Stimulated activated CD8-positive, alpha-beta memory T cell treated with anti-CD3 and anti-CD28 coated beads, Interleukin-15, amount 100 ng/mL, for 1 hour (primary cell): ENCODE data around the gene MGAT5.

Source experiments
- DNase-seq: peaks from one replicate; pipeline ENCODE4 v3.0.0-alpha.2; 2020; ENCODE audit warnings: low read depth

The MGAT5 gene

DNA sequence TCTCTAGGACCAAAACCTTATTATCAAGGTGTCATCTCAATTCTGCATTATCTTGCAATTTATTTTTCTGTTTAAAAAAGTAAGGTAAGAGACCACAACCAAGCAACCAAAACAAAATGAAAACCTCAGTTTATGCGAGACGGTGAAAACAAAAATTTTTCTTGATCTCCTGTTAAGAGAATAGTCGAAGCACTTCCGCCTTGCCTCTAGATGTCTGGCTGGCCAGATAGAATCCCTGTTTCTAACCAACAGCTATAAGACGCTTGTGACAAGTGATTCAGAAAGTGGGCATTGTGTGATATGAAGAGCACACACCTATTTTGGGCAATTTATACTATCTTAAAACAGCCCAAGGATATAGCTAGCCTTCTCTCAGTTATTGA lies 51.2 kb downstream of the MGAT5 start:
- DNase-seq: no peak

GRCh38 chr2:134306521-134306920 lies 52.6 kb downstream of the MGAT5 start:
- no peak for DNase-seq

- DNase-seq: no peak
These were observed 53.5 kb downstream of the MGAT5 start for GRCh38 chr2:134307334-134307733.

- DNase-seq: no peak
These were observed 54.9 kb downstream of the MGAT5 start for GRCh38 chr2:134308474-134309385.

GRCh38 chr2:134310107-134311079 lies 56.5 kb downstream of the MGAT5 start:
- DNase-seq: no peak

DNA sequence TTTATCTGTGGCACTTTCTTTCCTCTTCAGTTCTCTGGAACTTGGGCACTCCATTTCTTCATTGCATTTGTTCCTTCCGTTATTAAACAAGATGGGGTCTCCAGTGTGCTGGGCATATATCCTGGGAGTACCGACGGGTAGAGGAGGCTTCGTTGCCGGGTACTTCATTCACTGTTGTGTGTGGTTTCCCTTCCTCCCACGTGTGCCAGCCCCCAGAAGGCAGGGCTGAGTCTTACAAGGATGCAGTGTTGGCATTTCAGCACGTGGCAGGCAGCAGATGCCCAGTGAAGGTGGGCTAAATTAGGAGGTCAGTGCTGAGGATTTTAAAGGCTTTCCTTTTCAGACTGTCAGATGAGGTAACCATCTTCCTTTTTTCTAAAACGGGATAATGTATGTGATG lies 58.6 kb downstream of the MGAT5 start:
- DNase-seq: no peak

GRCh38 chr2:134314202-134314601 lies 60.3 kb downstream of the MGAT5 start:
- DNase-seq: no peak

GRCh38 chr2:134314681-134315368 lies 61.0 kb downstream of the MGAT5 start:
- no peak for DNase-seq

- DNase-seq: no peak
These were observed 61.6 kb downstream of the MGAT5 start for GRCh38 chr2:134315471-134315870.

- no peak for DNase-seq
These were observed 65.9 kb downstream of the MGAT5 start for GRCh38 chr2:134319596-134320254.

DNA sequence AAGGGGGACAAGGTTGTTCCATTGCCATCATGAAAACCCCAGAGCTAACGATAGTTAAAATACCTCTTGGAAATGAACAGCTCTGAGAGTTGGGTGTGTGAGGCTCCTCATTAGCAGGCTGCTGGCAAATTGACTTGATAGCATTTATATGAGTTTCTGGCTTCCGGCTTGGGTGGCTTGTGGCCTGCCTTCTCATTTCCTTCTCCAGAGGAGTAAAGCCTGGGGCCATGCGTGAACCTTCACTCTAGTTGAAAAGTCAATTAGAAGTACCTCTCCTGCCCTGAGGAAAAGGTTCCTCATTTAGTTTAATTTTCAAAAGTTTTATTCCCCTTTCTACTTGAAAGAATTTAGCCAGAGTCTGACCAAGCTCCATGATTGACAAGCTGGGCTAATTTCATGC lies 67.1 kb downstream of the MGAT5 start:
- DNase-seq: no peak

DNA sequence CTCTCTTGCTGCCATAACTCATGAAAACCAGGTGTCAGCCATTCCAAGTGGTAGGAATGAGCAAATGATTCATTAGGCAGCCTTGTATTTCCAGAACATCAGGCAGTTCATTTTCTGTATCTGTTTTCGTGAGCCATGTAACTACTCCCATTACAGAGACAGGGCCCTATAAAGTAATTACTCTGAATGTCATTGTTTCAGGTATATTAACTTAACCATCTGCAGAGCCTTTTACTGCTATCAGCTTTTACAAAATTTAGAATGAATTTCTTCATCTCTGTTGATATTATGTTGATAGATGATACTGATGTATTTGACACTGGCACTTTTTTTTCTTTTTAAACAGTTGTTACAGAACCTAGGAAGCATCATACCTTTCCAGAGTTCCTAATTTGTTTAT lies 69.9 kb downstream of the MGAT5 start:
- DNase-seq: no peak

- DNase-seq: no peak
These were observed 70.6 kb downstream of the MGAT5 start for GRCh38 chr2:134324430-134324829.

DNA sequence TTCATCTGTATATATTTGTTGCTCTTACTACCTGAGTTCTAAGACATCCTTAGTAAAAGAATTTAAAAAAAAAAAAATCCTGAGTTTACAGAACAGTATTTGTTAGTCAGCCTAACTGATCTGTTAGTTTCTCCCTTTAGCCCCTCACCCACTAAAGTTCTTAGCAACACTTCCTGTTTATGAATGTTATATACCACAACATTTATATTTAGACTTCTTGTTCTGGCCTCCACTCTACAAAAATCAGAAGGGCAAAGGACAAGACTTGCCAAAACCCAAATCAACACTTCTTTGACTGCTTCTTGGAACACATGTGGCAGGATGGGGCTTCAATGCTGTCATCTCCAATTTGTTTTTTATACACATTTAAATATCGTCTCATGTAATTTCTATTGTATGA lies 71.1 kb downstream of the MGAT5 start:
- DNase-seq: no peak

DNA sequence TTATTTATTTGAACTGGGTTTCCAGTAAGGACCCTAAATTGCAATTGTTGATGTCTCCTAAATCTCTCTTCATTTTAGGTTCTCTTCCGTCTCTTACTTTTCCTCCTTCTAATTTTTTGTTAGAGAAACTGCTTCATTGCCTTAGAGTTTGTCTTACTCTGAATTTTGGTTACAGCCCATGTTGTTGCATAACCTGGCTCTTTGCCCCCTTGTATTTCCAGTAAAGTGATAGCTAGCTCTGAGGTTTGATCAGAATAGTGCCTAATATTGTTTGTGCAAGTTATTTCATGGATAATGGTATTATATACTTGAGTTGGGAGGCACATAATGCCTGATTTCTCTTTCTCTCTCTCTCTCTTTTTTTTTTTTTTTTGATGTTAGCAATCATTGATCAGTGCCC lies 71.8 kb downstream of the MGAT5 start:
- no peak for DNase-seq

DNA sequence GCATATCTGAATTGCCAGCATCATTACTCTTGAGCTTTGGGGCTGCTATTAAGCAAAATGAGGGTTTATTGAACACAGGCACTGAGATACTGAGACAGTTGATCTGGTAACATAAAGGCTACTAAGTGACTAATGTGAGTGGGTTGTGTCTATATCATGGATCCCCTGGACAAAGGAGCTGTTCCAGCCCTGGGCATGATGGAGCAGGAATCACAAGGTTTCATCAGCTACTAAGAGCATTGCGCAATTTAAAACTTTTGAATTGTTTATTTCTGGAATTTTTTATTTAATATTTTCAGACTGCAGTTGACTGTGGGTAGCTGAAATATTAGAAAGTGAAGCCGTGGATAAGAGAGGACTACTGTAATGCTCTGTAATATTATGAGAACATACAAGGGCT lies 73.5 kb downstream of the MGAT5 start:
- no peak for DNase-seq

- no peak for DNase-seq
These were observed 77.2 kb downstream of the MGAT5 start for GRCh38 chr2:134331081-134331480.

DNA sequence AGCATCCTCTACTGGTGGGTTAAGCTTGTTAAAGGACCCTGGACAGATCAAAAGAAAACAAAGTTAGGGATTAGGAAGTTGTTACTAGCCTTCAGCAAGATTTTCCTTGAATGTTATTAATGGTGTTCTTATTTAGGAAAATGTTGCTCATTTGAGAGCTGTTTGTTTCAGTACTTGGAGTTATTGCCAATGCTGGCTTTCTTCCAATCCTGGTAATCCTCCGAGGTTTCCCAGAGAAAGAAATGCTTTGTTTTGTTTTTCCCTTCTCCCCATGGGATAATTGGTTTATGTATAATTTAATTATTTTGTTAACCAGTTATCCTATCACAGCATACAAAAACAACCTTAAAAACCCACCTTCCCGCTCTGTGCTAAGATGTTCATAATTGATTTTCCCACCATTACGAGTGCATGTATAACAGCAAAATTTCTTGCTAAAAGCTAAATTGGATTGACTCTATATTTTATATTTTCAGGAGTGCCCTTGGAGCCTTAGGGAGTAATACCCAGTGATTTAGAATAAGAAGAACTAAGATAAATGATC lies 79.8 kb downstream of the MGAT5 start:
- no peak for DNase-seq

DNA sequence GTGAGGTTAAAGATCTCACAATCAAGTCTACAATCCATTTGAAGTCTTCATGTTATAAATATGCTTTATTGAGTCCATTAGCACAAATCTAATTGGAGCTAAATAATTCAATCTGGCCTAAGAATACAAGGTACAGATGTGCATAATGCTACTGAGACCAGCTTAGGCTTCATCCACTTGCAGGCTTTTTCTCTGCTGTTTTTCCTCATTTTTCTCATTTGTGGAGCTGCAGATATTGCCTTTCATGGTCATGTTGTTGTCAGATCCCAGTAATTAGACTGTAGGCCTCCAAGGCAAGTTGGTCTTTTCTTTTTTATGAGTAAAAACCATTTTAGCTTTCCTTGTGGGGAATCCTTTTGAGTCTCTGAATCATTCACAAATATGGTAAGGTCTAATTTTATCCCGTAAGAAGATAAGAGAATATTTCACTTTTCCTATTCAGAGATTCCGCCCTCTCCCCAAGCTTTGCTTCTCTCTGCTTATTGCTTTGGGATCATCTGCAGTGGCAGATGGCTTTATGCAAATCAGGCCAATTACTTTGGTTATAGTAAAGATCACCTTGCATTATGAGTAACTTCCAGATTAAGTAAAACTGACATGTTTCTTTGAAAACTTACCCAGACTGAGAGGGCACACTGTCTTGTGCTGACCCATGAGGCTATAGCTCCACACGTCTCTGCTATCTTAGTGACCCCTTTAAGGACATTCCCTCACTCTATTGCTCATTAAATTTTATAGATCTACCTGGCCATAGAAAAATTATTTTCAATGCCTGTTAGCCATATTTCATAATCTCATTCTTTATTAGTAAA lies 80.9 kb downstream of the MGAT5 start:
- no peak for DNase-seq

- no peak for DNase-seq
These were observed 81.7 kb downstream of the MGAT5 start for GRCh38 chr2:134335601-134336000.

DNA sequence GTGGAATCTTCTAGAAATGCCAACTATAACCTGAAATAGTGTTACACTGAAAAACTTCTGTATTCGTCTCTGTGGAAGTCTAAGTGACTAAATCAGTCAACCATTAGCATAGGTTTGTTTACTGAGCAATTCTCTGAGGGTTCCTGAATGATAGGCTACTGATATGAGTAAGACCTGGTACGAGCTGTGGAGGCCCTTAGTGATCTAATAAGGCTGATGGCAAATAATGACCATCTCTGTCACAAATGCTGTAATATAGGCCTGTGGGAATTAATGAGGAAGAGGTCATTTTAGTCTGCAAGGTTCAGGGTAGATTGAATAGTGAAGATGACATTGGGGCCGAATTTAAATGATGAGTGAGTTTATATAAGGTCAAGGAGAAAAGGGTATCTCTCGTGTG lies 82.5 kb downstream of the MGAT5 start:
- no peak for DNase-seq
